Measurements from ENCODE around the gene EFNA3. TPM values are rescaled to one million over a fixed set of nuclear protein-coding genes. Genes with fewer than 3 reads are reported as not detected.

The EFNA3 gene
- total RNA-seq (ENCODE audit: unreplicated experiment) = 9.6 TPM
- long read RNA-seq, partial matches to known transcripts = 7 of 10 reads
- long read RNA-seq, other reads (novel, unspliced or antisense) = 0 of 10 reads

- Mint-ChIP-seq H3K4me1 (ENCODE audit: unreplicated experiment) (peaks cover 21% of the 10 kb centered on the region), H3K36me3 (ENCODE audit: low read depth, unreplicated experiment) (peaks cover 9% of the 10 kb centered on the region), H3K27me3 (ENCODE audit: unreplicated experiment) (peaks cover 35% of the 10 kb centered on the region), H3K4me3 (ENCODE audit: unreplicated experiment) (peak within 1 kb of the TSS; percentile 87), H3K9me3 (ENCODE audit: unreplicated experiment) (no peaks in the 10 kb centered on the region), H3K27ac (ENCODE audit: unreplicated experiment) (no peak within 1 kb of the TSS)
- TF ChIP-seq, protein P1, sequence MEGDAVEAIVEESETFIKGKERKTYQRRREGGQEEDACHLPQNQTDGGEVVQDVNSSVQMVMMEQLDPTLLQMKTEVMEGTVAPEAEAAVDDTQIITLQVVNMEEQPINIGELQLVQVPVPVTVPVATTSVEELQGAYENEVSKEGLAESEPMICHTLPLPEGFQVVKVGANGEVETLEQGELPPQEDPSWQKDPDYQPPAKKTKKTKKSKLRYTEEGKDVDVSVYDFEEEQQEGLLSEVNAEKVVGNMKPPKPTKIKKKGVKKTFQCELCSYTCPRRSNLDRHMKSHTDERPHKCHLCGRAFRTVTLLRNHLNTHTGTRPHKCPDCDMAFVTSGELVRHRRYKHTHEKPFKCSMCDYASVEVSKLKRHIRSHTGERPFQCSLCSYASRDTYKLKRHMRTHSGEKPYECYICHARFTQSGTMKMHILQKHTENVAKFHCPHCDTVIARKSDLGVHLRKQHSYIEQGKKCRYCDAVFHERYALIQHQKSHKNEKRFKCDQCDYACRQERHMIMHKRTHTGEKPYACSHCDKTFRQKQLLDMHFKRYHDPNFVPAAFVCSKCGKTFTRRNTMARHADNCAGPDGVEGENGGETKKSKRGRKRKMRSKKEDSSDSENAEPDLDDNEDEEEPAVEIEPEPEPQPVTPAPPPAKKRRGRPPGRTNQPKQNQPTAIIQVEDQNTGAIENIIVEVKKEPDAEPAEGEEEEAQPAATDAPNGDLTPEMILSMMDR (IDR thresholded peaks at IDR 0.05; ENCODE audit: unreplicated experiment) = no peak
- DNase-seq (ENCODE audit: low spot score) = peak; percentile 66
These were observed at the start of gene EFNA3 for GRCh38 chr1:155078469-155079209. Gene EFNA3 (plus strand): TSS chr1:155078837. CDS start chr1:155078942, 105 bp downstream.

- Mint-ChIP-seq H3K9me3 (ENCODE audit: unreplicated experiment) (no peaks in the 10 kb centered on the region), H3K27me3 (ENCODE audit: unreplicated experiment) (peaks cover 13% of the 10 kb centered on the region), H3K27ac (ENCODE audit: unreplicated experiment) (no peak overlapping the region)
These were observed 49.0 kb upstream of the EFNA3 start for GRCh38 chr1:155029513-155030242.

GRCh38 chr1:155030243-155030795 lies 48.3 kb upstream of the EFNA3 start:
- TF ChIP-seq, protein P1 (IDR thresholded peaks at IDR 0.05; ENCODE audit: unreplicated experiment) = no peak
- DNase-seq (ENCODE audit: low spot score) = no peak
- Mint-ChIP-seq H3K27ac (ENCODE audit: unreplicated experiment) (no peak overlapping the region), H3K27me3 (ENCODE audit: unreplicated experiment) (peaks cover 15% of the 10 kb centered on the region), H3K9me3 (ENCODE audit: unreplicated experiment) (no peaks in the 10 kb centered on the region), H3K4me1 (ENCODE audit: unreplicated experiment) (peaks cover 17% of the 10 kb centered on the region), H3K4me3 (ENCODE audit: unreplicated experiment) (no peak overlapping the region), H3K36me3 (ENCODE audit: low read depth, unreplicated experiment) (peaks cover 8% of the 10 kb centered on the region)

More at GRCh38 chr1:155029513-155030242, 49.0 kb upstream of the EFNA3 start:
- Mint-ChIP-seq H3K36me3 (ENCODE audit: low read depth, unreplicated experiment) (peaks cover 5% of the 10 kb centered on the region), H3K4me1 (ENCODE audit: unreplicated experiment) (peaks cover 14% of the 10 kb centered on the region), H3K4me3 (ENCODE audit: unreplicated experiment) (no peak overlapping the region)
- TF ChIP-seq, protein P1 (IDR thresholded peaks at IDR 0.05; ENCODE audit: unreplicated experiment) = no peak
- DNase-seq (ENCODE audit: low spot score) = no peak

DNA sequence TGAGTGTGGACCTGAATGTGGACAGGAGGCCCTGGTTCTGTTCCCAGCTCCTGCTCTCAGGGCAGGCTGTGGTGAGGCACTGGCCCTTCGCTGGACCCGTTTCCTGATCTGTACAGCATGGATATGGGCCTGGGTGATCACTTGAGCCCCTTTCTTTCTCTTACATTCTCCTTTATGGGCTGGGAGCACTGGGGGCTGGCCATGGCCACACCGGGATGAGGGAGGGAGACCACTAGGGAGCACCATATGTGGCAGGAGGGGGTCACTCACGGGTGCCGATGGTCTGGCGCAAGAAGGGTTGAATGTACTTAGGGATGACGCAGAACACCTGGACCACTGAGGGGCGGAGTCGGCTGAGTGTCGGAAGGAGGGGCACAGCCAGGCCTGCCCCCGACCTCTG lies 47.7 kb upstream of the EFNA3 start:
- Mint-ChIP-seq H3K27me3 (ENCODE audit: unreplicated experiment) (peaks cover 15% of the 10 kb centered on the region), H3K27ac (ENCODE audit: unreplicated experiment) (no peak overlapping the region), H3K4me1 (ENCODE audit: unreplicated experiment) (peaks cover 21% of the 10 kb centered on the region), H3K4me3 (ENCODE audit: unreplicated experiment) (no peak overlapping the region), H3K36me3 (ENCODE audit: low read depth, unreplicated experiment) (peaks cover 8% of the 10 kb centered on the region), H3K9me3 (ENCODE audit: unreplicated experiment) (no peaks in the 10 kb centered on the region)
- TF ChIP-seq, protein P1 (IDR thresholded peaks at IDR 0.05; ENCODE audit: unreplicated experiment) = no peak
- DNase-seq (ENCODE audit: low spot score) = no peak
